Neural crest cell (in vitro differentiated cells): Measurements from ENCODE around the gene CDC45. TPM values are rescaled to one million over a fixed set of nuclear protein-coding genes. Genes with fewer than 3 reads are reported as not detected.

ENCODE experiments used
- DNase-seq: peaks from one replicate; pipeline ENCODE4 v3.0.0; 2021; ENCODE audit warnings: low read depth, mixed read lengths, low spot score
- H3K27ac Mint-ChIP-seq: one replicate; pipeline ENCODE4 v1.8.0; 2021; ENCODE audit warnings: mild to moderate bottlenecking, mixed read lengths; ENCODE audit not compliant: unreplicated experiment
- H3K27me3 Mint-ChIP-seq: 2 replicates; pipeline ENCODE4 v1.8.0; 2021; ENCODE audit warnings: low read depth, mild to moderate bottlenecking, mixed read lengths
- H3K36me3 Mint-ChIP-seq: 2 replicates; pipeline ENCODE4 v1.8.0; 2021; ENCODE audit warnings: low read depth, mild to moderate bottlenecking, mixed read lengths
- H3K4me1 Mint-ChIP-seq: 2 replicates; pipeline ENCODE4 v1.8.0; 2021; ENCODE audit warnings: mixed read lengths
- H3K4me3 Mint-ChIP-seq: one replicate; pipeline ENCODE4 v1.8.0; 2021; ENCODE audit warnings: mild to moderate bottlenecking, mixed read lengths
- H3K9me3 Mint-ChIP-seq: 2 replicates; pipeline ENCODE4 v1.8.0; 2021; ENCODE audit warnings: mixed read lengths
- total RNA-seq: library from RNA; stranded (reverse); gene quantifications from 2 replicates; pipeline ENCODE4 v1.2.1, GENCODE V29; 2021
- TF ChIP-seq, protein P1 (sequence below): fragments of 200-600 bp; sonication (generic); conservative IDR thresholded peaks from 2 replicates; pipeline ENCODE4 v1.5.0; 2021; ENCODE audit warnings: antibody characterized with exemption, mild to moderate bottlenecking

CDC45 gene
- total RNA-seq, 1 donor from 2014 or later: 49.8 TPM

DNA sequence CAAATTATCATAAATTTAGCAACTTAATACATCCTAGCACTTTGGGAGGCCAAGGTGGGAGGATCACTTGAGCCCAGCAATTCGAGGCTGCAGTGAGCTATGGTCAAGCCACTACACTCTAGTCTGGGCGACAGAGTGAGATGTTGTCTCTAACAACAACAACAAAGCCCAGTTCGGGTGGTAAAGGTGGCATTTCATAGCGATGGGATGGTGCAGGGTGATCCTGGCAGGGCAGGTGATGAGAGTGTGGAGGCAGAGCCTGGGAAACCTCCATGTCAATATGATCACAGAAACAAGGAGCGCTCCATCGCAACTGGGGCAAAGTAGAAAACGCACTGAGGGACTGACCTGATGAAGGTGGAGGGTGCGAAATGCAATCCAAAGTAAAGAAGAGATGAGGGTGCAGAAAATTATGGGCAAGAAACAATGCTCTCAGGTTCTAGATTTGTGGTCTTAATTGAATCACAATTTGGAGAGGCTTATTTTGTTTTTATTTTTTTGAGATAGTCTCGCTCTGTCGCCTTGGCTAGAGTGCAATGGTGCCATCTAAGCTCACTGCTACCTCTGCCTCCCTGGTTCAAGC lies 77.3 kb downstream of the CDC45 start:
- no peaks in the 10 kb centered on the region for H3K4me1 Mint-ChIP-seq
- no peaks in the 10 kb centered on the region for H3K36me3 Mint-ChIP-seq
- no peaks in the 10 kb centered on the region for H3K9me3 Mint-ChIP-seq
- no peak for DNase-seq
- H3K27me3 Mint-ChIP-seq: no peaks in the 10 kb centered on the region
- TF ChIP-seq, protein P1, sequence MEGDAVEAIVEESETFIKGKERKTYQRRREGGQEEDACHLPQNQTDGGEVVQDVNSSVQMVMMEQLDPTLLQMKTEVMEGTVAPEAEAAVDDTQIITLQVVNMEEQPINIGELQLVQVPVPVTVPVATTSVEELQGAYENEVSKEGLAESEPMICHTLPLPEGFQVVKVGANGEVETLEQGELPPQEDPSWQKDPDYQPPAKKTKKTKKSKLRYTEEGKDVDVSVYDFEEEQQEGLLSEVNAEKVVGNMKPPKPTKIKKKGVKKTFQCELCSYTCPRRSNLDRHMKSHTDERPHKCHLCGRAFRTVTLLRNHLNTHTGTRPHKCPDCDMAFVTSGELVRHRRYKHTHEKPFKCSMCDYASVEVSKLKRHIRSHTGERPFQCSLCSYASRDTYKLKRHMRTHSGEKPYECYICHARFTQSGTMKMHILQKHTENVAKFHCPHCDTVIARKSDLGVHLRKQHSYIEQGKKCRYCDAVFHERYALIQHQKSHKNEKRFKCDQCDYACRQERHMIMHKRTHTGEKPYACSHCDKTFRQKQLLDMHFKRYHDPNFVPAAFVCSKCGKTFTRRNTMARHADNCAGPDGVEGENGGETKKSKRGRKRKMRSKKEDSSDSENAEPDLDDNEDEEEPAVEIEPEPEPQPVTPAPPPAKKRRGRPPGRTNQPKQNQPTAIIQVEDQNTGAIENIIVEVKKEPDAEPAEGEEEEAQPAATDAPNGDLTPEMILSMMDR: no peak
- no peak overlapping the region for H3K4me3 Mint-ChIP-seq
- H3K27ac Mint-ChIP-seq: no peak overlapping the region

DNA sequence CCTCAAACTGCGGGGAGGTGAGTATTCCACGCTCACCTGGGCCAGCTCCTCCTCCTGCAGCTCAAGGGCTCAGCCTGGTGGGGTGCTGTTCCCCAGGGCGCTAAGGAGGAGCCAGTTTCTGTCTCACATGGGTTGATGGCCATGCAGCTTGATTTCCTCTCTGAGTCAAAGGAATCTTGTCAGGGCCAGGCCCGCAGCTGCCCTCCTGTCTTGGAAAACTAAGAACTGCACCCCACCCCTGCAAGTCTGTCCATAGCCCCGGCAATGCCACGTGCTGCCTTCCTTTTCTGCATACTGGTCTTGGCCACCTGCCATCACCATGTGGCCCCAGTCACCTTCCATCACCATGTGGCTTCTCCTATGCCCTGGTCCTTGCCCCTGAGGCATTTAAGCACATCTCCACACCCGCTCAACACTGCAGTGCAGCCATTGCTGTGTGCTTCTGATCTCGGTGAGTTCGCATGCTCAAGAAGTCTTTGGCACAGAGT lies 79.6 kb downstream of the CDC45 start:
- no peaks in the 10 kb centered on the region for H3K27me3 Mint-ChIP-seq
- no peak for DNase-seq
- H3K27ac Mint-ChIP-seq: peak overlapping the region; percentile 10

DNA sequence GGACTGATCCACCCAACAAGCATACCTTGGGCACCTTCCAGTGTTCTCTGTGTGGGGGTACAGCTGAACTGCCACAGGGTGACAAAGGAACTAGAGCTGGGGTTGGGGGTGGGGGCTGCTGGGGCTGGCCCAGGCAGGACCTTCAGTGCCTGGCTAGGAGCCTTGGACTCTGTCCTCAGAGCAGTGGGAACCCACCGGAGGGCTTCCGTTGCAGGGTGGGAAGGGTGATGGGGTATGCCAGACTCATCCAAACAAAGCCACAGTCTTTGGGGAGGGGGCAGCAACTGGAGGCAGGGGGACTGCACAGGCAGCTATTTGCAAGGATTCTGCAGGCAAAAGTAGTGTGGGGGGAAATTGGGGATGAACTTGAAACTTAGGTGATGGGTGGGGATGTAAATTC lies 80.2 kb downstream of the CDC45 start:
- DNase-seq: no peak

More for the DNA sequence above, 79.6 kb downstream of the CDC45 start:
- no peaks in the 10 kb centered on the region for H3K4me1 Mint-ChIP-seq
- no peaks in the 10 kb centered on the region for H3K9me3 Mint-ChIP-seq
- H3K4me3 Mint-ChIP-seq: no peak overlapping the region
- TF ChIP-seq, protein P1: no peak
- H3K36me3 Mint-ChIP-seq: no peaks in the 10 kb centered on the region

DNA sequence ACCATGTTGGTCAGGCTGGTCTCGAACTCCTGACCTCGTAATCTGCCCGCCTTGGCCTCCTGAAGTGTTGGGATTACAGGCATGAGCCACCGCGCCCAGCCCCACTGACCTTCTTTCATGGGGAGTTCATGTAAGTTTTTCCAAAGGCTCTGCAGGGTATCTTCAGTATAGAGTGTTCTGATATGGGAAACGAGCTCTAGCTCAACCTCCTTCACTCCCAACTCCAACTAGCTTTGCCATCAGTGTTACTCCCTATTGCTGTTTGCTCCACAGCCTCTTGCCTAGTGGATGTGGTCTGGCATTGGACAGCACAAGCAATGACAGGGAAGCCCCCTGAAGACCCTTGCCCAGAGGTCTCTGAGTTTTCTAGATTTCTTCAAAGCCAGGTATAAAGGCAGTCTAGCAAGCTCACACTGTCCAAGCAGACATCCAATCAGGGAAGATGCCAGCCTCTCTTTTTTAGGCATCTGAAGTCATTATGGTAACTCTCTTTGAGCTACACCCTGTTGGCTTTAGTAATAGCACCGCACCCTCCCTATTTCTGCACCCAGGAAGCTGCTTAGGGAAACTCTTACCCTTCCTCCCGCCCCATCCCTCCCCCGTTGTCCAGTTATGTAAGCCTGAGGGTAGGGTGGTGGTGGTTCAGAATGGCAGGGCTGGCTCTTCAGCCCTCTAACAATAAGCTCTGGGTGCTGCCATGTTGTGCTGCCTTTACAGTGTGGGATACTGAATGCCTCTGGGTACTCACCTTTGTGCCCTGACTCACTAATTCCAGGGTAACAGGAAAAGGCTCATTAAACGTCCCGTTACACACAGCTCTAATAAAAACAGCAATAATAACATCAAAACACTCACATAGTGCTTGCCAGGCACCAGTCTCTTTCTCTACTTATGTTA lies 85.9 kb downstream of the CDC45 start:
- no peak for DNase-seq
- H3K4me3 Mint-ChIP-seq: no peak overlapping the region
- no peak overlapping the region for H3K27ac Mint-ChIP-seq
- no peaks in the 10 kb centered on the region for H3K36me3 Mint-ChIP-seq
- H3K9me3 Mint-ChIP-seq: peaks cover 2% of the 10 kb centered on the region
- no peaks in the 10 kb centered on the region for H3K27me3 Mint-ChIP-seq
- H3K4me1 Mint-ChIP-seq: no peaks in the 10 kb centered on the region
- TF ChIP-seq, protein P1: no peak

More for the DNA sequence above, 80.2 kb downstream of the CDC45 start:
- Mint-ChIP-seq H3K4me3 (no peak overlapping the region), H3K27ac (no peak overlapping the region), H3K27me3 (no peaks in the 10 kb centered on the region), H3K36me3 (no peaks in the 10 kb centered on the region), H3K4me1 (no peaks in the 10 kb centered on the region), H3K9me3 (no peaks in the 10 kb centered on the region)
- TF ChIP-seq, protein P1: no peak

DNA sequence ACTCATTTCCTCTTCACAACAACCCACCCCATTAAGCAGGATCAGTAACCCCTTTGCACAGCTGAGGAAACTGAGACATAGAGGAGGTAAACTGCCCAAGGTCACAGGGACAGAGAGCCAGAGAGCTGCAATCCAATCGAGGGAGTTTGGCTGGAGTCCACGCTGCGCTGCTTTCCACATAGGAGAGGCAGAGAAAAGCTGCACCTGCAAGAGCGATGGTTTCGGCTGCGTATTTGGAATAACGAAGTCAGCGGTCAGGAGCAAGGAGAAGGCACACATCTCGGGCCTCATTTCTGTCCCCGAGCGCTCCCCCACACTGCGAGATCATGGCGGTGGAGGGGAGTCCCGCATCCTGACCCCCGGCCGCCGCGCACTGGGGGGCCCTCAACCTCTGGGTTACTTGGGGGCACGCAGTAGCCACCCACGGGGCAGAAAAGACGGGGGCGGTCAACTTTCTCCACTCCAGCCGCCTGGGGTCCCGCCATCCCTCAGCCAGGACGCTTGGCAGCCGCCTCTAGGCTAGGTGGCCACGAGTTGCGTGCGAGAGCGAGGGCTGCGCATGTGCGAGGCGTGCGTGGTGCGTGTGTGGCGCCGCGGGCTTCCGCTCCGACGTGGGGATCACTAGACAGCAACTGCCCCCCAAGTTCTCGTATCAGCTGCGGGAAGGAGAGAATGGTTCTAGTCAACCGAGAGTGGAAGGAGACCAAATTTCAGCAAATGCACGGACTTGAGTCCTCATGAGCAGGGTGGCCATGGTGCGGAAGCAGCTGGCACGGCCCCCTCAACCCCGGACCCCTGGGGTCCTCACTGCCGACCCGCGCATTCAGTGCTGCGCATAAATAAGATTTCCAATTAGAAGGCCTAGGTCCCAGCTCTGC lies 86.8 kb downstream of the CDC45 start:
- TF ChIP-seq, protein P1: no peak
- no peak for DNase-seq
- Mint-ChIP-seq H3K27me3 (no peaks in the 10 kb centered on the region), H3K4me1 (no peaks in the 10 kb centered on the region), H3K27ac (no peak overlapping the region), H3K36me3 (no peaks in the 10 kb centered on the region), H3K4me3 (no peak overlapping the region), H3K9me3 (peaks cover 2% of the 10 kb centered on the region)
